HL-60 (cell line): Measurements from ENCODE around the gene ZNF609.
A peak's percentile ranks its signal among the peaks of the same experiment; 100 is the strongest.

ENCODE experiments used
- DNase-seq, 2 experiments: peaks; one replicate each; pipeline ENCODE4 v3.0.0-alpha.2; 2010 to 2020; ENCODE audit warnings: low read depth in 1 of 2, low spot score in 1 of 2
- H3K27ac ChIP-seq: fragments of 250-450 bp; sonication (Bioruptor Pico); replicated peaks from 2 replicates; pipeline ENCODE4 v1.5.1; 2020; ENCODE audit warnings: mild to moderate bottlenecking, moderate library complexity
- H3K27me3 ChIP-seq: fragments of 250-450 bp; sonication (Bioruptor Pico); 2 replicates; pipeline ENCODE4 v1.5.1; 2021; ENCODE audit warnings: mild to moderate bottlenecking, moderate library complexity; ENCODE audit not compliant: insufficient read depth, poor library complexity, severe bottlenecking
- H3K4me3 ChIP-seq: replicated peaks from 2 replicates; pipeline ENCODE4 v1.5.1; 2011; ENCODE audit warnings: mild to moderate bottlenecking, control low read depth, low read length; ENCODE audit not compliant: insufficient read depth
- GABPA ChIP-seq: IDR thresholded peaks from 2 replicates; pipeline ENCODE4 v1.6.1; 2012; ENCODE audit warnings: low read depth
- POLR2AphosphoS5 ChIP-seq: IDR thresholded peaks from 2 replicates; pipeline ENCODE4 v1.6.1; 2012; ENCODE audit warnings: low read depth
- SPI1 ChIP-seq: IDR thresholded peaks from 2 replicates; pipeline ENCODE4 v1.6.1; 2012; ENCODE audit warnings: low read depth, mild to moderate bottlenecking, borderline replicate concordance
- TF ChIP-seq, protein P1 (sequence below): IDR thresholded peaks from one replicate; pipeline ENCODE4 v1.5.1; 2011; ENCODE audit warnings: low read length, control low read depth, inconsistent platforms; ENCODE audit not compliant: insufficient read depth
- TF ChIP-seq, protein P2 (sequence below): IDR thresholded peaks from 2 replicates; pipeline ENCODE4 v1.6.1; 2012; ENCODE audit warnings: low read depth; ENCODE audit not compliant: insufficient replicate concordance

Gene ZNF609

DNA sequence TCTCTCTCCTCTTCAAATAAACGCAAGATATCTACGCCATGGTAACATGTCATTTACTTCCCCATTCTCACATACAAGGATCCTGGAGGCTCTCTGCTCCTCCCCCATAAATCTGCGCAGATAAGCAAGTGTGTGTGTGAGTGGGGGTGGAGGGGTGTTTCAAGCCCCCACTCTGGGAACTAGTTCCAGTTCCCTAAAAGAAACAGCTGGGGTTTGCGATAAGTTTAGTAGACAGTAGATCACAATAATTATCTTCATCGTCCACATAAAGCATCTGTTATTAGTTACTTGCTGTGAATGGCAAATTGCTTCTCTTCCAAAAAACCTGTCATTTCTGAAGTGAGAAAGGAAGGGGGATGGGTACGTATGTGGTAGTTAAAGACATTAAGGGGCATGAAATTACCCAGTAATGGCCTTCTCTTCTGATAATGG, 235.2 kb downstream of the ZNF609 start:
- Histone ChIP-seq H3K4me3 (no peak overlapping the region), H3K27ac (peak overlapping the region; percentile 66), H3K27me3 (no peaks in the 10 kb centered on the region)
- peak; percentile 51 to 81 for DNase-seq
- TF ChIP-seq, protein P1, sequence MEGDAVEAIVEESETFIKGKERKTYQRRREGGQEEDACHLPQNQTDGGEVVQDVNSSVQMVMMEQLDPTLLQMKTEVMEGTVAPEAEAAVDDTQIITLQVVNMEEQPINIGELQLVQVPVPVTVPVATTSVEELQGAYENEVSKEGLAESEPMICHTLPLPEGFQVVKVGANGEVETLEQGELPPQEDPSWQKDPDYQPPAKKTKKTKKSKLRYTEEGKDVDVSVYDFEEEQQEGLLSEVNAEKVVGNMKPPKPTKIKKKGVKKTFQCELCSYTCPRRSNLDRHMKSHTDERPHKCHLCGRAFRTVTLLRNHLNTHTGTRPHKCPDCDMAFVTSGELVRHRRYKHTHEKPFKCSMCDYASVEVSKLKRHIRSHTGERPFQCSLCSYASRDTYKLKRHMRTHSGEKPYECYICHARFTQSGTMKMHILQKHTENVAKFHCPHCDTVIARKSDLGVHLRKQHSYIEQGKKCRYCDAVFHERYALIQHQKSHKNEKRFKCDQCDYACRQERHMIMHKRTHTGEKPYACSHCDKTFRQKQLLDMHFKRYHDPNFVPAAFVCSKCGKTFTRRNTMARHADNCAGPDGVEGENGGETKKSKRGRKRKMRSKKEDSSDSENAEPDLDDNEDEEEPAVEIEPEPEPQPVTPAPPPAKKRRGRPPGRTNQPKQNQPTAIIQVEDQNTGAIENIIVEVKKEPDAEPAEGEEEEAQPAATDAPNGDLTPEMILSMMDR, result no peak
- TF ChIP-seq GABPA (no peak), SPI1 (peak; percentile 85), POLR2AphosphoS5 (peak; percentile 84)
- TF ChIP-seq, protein P2, sequence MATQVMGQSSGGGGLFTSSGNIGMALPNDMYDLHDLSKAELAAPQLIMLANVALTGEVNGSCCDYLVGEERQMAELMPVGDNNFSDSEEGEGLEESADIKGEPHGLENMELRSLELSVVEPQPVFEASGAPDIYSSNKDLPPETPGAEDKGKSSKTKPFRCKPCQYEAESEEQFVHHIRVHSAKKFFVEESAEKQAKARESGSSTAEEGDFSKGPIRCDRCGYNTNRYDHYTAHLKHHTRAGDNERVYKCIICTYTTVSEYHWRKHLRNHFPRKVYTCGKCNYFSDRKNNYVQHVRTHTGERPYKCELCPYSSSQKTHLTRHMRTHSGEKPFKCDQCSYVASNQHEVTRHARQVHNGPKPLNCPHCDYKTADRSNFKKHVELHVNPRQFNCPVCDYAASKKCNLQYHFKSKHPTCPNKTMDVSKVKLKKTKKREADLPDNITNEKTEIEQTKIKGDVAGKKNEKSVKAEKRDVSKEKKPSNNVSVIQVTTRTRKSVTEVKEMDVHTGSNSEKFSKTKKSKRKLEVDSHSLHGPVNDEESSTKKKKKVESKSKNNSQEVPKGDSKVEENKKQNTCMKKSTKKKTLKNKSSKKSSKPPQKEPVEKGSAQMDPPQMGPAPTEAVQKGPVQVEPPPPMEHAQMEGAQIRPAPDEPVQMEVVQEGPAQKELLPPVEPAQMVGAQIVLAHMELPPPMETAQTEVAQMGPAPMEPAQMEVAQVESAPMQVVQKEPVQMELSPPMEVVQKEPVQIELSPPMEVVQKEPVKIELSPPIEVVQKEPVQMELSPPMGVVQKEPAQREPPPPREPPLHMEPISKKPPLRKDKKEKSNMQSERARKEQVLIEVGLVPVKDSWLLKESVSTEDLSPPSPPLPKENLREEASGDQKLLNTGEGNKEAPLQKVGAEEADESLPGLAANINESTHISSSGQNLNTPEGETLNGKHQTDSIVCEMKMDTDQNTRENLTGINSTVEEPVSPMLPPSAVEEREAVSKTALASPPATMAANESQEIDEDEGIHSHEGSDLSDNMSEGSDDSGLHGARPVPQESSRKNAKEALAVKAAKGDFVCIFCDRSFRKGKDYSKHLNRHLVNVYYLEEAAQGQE, result no peak

DNA sequence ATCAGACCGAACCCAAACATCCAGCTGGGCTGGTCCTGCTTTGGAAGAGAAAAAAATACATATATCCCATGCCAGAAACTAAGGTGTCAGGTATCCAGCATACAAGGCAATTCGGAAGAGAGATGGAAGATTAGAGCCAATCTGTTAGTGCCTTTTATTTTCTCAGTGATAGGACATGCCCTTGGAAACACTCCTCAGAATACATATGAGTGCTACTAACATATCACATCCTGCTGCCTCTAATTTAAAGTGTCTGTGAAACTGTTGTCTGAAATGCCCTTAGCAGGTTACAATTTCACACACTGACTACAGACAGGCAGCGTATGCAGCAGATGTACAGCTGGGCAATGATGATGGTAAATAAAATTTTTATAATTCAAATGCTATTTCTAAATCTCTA, 236.1 kb downstream of the ZNF609 start:
- no peak for DNase-seq
- TF ChIP-seq POLR2AphosphoS5 (no peak), GABPA (no peak), SPI1 (no peak)
- TF ChIP-seq, protein P2, result no peak
- TF ChIP-seq, protein P1, result no peak
- H3K27ac ChIP-seq, result no peak overlapping the region

DNA sequence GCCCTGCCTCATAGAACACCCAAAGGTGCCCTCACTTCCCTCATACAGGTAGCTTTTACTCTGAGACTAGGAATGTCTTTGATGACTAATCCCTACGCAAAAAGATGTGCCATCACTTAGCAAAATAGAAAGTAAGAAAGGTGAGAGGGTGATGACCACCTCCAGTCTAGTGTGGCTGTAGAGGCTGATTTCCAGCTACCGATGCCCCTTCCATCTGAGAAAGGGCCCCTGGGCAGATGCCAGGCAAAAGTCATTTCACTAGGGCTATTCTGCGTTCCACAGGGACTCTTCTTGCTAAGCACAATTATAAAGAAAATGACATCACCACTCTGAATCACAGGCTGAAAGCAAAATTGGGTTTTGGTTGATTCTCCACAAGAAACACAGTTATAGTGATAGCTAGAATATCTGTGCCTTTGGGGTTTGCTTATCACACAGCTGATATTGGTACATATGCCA, 237.6 kb downstream of the ZNF609 start:
- TF ChIP-seq, protein P2, result no peak
- TF ChIP-seq POLR2AphosphoS5 (no peak), SPI1 (no peak), GABPA (no peak)
- TF ChIP-seq, protein P1, result no peak
- Histone ChIP-seq H3K4me3 (no peak overlapping the region), H3K27me3 (no peaks in the 10 kb centered on the region), H3K27ac (no peak overlapping the region)
- DNase-seq, result no peak

More for the DNA sequence above, 236.1 kb downstream of the ZNF609 start:
- no peak overlapping the region for H3K4me3 ChIP-seq
- H3K27me3 ChIP-seq, result no peaks in the 10 kb centered on the region
